GM19240 (cell line): ENCODE results near the gene BBOF1.
"Not testable (repeated sequence)": the region's sequence is repeated elsewhere in the genome, so short reads cannot be mapped to it uniquely, and the experiment has no call there.

Source experiments
- DNase-seq: peaks from one replicate; pipeline ENCODE4 v3.0.0; 2011; ENCODE audit warnings: low spot score; ENCODE audit not compliant: insufficient read length

Gene BBOF1, protein sequence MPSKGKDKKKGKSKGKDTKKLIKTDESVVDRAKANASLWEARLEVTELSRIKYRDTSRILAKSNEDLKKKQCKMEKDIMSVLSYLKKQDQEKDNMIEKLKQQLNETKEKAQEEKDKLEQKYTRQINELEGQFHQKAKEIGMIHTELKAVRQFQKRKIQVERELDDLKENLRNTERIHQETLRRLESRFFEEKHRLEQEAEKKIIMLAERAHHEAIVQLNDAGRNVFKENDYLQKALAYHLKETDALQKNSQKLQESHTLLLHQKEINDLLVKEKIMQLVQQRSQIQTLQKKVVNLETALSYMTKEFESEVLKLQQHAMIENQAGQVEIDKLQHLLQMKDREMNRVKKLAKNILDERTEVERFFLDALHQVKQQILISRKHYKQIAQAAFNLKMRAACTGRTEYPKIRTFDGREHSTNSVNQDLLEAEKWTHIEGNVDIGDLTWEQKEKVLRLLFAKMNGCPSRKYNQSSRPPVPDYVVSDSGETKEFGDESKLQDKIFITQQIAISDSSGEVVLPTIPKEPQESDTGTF

DNA sequence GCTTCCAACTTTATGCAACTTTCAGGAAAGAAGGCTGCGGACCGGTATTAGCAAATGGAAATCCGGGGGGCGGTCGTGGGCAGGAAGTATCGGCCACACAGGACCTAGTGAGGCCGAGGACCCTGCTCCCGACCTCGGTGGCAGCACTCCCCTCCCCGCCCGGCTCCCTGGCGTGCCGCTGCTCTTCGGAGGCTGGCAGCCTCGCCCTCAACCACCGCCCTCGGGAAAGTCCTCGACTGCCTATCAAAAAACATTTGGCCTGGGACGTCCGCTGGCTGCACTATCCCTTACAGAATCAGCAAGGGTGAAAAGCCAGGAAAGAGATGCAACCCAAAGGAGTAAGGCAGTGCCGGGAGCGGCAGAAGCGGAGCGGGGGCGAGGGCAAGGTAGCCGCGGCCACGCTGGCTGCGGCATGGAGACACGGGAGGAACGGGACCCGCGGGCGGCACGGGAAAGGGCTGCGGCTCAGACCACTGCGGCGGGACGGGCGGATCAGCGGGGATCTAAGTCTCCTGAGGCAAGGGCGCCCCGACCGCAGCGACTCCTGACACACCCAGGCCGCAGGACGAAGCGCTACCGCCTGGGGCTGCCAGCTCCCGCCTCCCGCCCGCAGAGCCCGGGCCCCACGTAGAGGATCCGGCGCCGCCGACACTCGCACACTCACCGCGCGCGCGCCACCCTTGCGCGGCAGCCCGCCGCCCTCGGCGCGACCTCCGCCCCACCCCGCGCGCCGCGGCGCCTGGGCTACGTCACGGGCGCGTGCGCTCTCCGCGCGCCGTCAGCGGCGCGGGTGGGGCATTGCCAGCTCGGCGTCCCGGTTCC, at the start of gene BBOF1, which contains the start of gene ENTPD5:
Gene BBOF1, plus strand, starts transcription at position 764 of the 822 bp plus-strand sequence. CDS start 130 bp downstream, outside the sequence.
Gene ENTPD5, minus strand, starts transcription at position 703 of the 822 bp plus-strand sequence. CDS start 31,186 bp downstream, outside the sequence.
- DNase-seq, result peak; percentile 81

DNA sequence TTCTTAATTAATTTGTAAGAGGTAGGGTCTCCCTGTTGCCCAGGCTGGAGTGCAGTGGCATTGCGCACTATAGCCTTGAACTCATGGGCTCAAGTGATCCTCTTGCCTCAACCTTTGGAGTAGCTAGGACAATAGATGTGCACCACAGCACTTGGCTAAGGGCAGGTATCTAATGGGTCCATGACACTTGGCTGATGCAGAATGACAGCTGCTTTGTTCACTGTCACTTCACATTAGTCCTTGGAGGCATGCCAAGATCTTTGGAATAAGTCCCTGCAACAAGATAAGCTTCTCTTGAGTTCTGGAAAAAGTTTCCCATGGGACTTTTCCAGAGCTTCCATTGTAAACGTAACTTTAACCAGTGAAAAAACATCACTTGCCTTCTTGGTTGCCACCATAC, 45.7 kb upstream of the BBOF1 start:
- DNase-seq, result no peak

DNA sequence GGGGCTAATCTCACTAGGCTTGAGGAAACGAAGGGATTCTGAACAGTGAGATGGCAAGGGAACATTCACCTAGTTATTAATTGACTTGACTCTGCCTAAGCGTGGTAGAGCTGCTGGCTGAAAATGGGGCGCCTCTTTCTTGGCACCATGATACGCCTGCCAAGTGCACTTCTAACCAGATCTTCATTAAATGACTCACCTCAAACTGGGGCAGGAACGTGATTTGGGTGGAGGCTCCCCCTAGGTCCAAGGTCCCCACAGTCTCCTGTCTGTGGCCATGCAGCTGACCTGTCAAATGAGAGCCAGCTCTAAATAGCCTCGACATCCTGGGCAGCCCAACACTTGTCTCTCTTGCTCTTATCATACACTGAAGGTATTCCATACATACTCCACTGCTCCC, 43.0 kb upstream of the BBOF1 start:
- DNase-seq, result no peak

DNA sequence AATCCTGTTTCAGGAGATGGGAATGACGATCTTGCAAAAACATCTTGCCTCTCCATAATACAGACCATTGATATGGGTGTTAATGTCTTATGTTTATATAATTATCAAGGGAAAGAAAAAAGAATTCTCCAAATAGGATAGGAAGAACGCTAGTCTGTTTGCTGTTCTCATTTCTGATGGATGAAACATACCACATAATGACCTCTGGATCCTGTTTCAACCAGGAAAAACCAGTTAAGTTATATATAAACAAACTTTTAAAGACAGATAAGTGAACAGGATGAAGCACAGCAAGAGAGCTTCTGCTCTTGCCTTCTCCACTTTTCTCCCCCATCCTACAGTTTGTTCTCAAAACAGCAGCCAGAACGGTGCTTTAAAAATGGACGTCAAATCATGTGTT, 41.3 kb upstream of the BBOF1 start:
- no peak for DNase-seq

DNA sequence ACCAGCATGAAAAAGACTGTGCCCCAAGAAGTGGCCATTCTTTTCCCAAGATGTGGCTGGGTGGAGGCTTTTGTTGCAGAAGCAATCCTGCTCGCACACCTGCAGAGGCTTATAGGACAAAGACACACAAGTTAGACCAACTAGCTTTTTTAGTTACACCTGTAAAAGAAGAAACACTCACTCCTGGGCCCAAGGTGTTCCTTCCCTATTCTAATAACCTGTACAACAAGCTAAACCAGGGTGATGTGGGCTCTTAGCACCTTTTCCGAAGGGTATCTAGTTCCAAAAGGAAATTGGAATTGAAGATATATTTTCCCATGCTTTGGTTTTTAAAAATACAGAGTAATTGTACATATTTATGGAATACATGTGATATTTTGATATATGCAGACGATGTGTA, 31.1 kb upstream of the BBOF1 start:
- DNase-seq, result no peak

DNA sequence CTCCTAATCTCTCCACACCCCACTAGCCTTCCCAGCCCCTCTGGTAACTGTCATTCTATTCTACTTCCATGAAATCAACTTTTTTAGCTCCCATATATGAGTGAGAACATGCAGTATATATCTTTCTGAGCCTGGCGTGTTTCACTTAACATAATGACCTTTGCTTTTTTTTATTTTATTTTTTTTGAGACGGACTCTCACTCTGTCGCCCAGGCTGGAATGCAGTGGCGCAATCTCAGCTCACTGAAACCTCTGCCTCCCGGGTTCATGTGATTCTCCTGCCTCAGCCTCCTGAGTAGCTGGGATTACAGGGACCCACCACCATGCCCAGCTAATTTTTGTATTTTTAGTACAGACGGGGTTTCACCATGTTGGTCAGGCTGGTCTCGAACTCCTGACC, 30.5 kb upstream of the BBOF1 start:
- not testable (repeated sequence) for DNase-seq

DNA sequence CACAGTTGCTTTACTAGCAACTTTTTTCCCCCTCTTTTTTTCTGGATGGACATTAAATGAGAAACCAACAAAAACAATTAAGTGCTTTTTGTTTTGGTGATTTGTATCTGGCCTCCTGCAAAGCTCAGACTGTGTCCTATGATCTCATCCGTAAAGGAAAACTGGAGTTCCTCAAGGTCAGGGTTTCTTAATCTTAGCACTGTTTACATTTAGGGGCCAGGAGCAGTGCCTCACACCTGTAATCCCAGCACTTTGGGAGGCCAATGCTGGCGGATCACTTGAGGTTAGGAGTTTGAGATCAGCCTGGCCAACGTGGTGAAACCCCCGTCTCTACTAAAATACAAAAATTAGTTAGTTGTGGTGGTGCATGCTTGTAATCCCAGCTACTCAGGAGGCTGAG, 28.1 kb upstream of the BBOF1 start:
- no peak for DNase-seq

DNA sequence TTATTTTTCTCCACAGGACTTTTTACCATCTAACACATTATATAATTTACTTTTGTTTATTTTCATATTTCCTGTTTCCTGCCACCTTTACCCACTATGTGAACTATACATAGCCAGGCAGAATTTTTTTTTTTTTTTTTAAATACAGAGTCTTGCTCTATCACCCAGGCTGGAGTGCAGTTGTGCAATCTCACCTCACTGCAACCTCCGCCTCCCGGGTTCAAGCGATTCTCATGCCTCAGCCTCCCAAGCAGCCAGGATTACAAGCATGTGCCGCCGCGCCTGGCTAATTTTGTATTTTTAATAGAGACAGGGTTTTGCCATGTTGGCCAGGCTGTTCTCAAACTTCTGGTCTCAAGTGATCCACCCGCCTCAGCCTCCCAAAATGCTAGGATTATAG, 24.2 kb upstream of the BBOF1 start:
- DNase-seq, result not testable (repeated sequence)

DNA sequence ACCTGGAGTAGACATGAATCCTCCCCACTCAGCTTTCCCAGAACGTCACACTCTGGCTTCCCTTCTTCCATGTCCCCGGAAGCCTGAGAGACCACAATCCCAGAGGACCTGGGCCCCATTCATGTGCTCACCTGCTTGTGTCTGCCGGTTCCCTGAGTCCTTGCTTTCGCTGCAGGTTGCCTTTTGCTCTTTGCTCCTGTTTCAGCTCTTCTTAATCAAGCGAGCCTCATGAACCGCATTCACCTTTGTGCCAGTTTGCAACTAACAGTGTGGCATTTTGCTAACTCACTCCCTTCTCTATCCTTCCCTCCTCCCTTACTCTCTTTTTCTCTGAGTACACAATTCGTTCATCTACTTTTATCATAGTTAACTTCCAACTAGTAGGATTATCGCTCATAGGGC, 23.2 kb upstream of the BBOF1 start:
- DNase-seq, result no peak

DNA sequence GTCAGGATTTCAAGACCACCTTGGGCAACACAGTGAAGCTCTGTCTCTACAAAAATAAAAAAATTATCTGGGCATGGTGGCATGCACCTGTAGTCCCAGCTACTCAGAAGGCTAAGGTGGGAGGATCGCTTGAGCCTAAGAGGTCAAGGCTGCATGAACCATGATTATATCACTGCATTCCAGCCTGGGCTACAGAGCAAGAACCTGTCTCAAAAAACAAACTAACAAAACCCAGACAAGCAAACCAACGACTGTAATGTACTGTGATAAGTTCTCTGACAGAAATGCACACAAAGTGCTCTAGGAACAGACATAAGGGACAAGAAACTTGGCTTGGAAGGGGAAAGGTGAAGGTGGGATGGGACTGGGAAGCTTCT, 22.4 kb upstream of the BBOF1 start:
- DNase-seq, result no peak

DNA sequence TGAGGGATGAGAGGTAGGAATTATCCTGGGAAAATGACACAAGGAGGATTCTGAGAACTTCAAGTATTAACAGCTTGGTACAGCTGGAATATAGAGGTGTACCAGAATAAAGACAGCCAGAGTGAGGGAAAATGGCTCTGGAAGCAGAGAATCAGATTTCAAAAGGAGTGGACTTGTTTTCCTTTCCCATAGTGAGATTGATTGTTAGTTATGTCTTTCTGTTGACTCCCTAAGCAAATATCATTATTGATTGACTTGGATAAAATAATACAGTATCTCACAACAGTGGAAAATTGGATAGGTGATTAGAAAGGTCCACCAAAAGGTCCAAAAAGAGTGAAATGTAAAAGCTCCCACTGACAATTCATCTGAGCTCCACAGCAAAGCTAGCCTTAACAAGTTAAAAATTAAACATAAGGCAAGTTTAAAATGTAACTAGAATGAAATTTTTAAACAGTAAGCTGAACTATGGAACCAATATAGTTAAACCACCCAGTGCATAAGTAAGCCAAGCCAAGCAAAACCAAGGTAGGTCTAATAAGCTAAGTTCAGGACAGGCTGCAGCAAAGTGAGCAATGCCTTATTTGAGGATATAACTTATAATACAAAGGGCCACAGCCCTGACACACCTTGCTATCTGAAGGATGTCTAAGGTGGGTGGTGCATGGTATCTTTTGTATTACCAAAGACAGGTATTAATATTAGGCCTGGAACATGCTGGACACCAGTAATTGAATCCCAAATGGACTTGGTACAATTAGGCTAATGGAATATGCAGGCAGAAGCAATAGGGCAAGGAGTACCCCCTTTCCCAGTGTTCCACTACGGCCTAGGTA, 21.8 kb upstream of the BBOF1 start:
- DNase-seq, result no peak

DNA sequence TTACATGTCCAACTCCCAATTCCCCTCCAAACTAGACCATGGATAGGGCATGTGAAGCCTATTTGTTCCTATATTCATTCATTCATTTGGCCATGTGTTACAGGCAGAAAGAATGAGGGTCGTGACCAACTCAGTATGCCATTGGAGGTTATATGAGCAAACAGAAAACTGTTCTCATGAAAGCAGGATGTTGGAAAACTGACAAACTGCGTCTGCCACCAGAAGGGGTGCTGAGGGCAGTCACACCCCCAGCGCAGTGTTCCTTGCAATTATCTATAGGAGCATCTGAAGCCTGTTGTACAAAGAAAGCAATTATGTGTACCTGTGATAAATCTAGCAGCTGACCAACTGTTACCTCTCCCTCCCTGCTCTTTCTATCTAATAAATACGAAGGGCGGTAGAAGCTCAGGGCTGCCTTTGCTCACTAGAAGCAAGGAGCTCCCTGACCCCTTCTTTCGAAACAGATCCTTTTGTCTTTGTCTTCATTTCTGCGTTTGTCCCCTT, 21.2 kb upstream of the BBOF1 start:
- no peak for DNase-seq

DNA sequence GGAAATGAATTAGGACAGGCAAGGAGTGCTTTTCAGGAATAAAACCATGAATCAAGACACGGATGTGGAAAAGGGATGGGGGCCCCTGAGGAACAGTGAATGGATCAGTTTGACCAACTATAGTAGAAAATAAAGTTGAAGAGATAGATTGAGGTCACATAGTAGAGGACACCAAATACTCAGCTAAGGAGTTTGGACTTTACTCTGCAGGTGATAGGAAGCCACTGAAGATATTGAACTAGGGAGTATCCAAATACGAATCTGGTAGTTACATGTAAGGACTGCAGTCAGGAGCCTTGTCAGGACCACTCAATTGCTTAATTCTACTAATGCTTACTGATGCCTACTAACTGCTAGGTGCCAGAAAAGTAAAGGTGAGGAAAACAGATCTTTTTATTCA, 20.4 kb upstream of the BBOF1 start:
- no peak for DNase-seq

DNA sequence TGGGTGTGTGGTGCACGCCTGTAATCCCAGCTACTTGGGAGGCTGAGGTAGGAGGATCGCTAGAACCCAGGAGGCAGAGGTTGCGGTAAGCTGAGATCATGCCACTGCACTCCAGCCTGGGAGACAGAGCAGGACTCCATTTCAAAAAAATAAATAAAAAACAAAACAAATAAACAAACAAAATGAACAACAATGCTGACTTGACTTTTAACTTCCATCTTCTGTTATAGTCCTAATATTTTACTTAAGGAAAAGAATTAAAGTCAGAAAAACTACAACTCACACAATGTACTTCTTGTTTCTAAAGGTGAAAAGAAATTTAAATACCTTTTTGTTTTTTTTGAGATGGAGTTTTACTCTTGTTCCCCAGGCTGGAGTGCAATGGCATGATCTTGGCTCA, 13.5 kb upstream of the BBOF1 start:
- DNase-seq, result not testable (repeated sequence)

DNA sequence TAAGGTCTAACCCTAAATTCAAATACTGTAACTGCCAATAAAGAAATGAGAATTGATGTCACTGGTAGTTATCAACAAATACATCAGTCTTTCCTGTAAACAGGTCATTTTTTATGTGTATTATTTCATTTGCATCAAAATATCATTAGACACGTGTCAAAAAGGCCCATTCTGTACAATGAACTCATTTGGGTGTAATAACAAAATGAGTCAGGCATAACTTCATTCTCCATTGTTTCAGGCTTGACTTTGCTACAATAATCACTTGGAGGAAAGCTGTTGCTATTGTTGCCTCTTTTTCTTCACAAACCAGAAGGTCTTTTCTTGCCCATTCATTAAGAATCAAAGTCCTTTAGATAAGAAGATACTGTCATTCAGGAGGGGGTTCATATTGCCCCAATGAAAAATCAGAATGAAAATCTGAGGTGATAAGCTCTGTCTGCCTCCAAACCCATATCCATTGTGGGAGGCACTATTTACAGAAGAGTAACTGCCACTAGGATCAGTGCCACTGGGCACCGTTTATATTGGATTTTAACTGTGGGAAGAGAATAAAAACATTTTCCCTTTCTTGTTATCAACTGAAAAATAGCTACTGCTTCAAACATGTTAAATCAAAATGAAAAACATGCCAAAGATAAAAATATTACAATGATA, 10.2 kb upstream of the BBOF1 start:
- DNase-seq, result no peak

DNA sequence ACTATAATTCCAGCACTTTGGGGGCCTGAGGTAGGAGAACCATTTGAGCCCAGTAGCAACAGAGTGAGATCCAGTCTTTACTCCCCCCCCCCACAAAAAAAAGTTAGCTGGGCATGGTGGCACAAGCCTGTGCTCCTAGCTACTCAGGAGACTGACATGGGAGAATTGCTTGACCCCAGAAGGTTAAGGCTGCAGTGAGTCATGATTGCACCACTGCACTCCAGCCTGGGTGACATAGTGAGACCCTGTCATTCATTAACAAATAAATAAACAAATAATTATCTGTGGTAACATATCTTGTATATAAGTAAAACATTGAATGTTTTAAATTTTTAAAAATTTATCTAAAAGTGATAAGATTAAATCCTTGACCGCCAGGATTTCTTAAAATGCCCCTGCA, 4.8 kb upstream of the BBOF1 start:
- DNase-seq, result no peak

DNA sequence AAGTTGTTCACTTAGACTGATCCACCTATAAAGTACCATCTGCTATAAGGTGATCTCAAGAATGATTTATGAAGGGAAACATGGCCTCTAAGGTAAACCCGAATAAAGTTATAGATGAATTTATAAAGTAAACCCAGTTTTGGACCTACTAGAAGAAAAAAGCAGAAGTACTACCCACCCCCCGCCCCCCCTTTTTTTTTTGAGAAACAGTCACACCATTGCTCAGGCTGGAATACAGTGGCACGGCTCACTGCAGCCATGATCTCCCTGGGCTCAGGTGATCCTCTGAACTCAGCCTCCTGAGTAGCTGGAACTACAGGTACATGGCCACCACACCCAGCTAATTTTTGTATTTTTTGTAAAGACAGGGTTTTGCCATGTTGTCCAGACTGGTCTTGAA, 4.0 kb upstream of the BBOF1 start:
- DNase-seq, result no peak

DNA sequence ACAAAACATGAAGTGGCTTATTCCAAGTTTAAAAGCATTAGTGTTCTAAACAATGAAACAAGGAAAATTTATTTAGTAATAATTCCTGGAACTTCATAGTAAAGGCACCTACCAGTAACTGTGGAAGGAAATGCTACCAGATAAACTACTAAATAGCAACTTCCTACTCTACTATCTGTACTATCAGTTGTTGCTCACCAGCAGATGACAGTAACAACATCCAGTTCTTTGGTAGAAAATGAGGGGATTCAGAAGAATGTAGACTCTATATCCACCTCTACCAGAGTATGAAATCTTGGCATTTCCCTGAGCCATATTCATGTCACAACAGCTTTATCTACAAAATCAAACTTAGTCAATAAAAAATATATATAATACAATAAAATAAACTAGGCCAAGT, 3.2 kb upstream of the BBOF1 start:
- DNase-seq, result no peak

DNA sequence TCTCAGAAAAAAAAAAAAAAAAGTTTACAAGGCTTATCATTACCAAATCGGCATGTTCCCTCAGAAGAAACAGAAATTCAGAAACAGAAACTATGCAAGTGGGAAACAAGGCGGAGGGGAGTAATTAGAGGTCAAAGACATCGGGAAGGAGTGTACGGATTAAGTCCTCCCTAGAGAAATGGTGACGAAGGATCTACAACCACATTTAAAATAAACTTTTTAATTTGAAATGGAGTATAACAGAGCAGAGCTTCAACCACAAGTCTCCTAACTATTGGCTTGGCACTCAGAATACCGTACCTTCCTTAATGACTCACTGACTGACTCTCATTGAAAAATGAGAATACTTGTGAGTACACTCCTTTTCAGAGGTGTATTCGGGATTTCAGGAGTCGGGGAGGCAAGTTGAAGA, 969 bp upstream of the BBOF1 start:
- DNase-seq, result peak; percentile 8

DNA sequence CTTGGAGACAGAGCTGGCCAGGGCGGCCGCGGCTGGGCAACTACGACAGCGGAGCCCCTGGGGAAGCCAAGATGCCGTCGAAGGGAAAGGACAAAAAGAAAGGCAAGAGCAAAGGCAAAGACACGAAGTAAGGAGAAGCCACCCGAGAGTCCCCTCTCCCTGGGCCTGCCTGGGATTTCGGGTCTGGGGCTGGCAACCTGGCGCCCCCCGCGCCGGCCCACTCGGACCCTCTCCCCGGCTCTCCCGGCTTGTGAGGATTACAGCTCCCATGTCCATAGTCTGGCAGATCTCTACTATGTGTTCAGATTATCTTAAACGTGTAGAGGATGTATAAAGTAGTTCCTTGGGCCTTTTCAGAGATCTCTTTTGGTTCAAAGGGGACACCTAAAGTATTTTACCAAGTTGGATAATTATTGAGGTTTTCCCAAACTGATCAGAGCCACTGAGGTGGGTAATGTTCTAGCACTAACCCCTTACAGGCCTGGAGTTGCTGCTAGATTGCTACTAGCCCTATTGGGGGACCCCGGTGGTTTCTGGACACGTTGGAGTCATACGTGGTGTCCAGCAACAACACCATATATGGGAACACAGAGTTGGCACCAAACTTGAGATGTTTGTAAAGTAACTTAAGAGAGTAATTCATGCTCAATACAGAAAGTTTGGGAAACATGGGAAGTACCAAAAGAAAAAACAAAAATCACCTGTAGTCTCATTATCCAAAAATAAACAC, 424 bp downstream of the BBOF1 start:
- no peak for DNase-seq
